GM21390 (cell line): ENCODE data around the gene CNTNAP3.
"Not testable (repeated sequence)": the region's sequence is repeated elsewhere in the genome, so short reads cannot be mapped to it uniquely, and the experiment has no call there.

ENCODE experiments used
- ATAC-seq: cut with Tn5 transposase; IDR thresholded peaks from one replicate; pipeline ENCODE4 v1.9.1; 2021; ENCODE audit not compliant: unreplicated experiment

CNTNAP3 gene

DNA sequence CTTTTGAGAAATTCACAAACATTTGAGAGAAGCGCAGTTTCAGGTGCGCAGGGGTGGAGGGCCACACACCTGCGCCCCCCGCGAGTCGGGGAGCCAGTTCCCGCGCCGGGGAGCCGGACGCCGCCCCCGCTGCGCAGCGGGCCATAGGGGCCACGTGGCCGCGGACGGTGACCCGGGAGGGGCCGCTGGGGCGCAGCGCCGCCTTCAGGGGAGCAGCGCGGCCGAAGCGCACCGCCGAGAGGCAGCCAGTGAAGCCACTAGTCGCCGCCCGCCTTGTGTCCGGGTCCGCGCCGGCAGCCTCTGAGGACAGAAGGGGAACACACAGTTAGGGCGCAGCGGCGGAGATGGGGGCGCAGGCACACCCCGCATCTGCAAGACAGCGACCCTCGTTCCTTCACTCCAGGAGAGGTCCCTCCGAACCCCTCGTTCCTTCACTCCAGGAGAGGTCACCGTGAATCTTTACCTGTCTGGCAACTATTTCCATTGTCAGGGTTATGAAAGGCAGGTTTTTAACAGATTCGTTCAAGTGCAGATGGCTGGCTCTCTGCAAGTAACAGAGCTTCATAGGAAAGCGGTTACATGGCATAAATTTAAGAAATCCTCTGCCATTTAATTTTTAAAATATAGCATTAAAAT lies 209.2 kb downstream of the CNTNAP3 start:
- not testable (repeated sequence) for ATAC-seq

GRCh38 chr9:39073537-39073936 lies 214.4 kb downstream of the CNTNAP3 start:
- not testable (repeated sequence) for ATAC-seq

DNA sequence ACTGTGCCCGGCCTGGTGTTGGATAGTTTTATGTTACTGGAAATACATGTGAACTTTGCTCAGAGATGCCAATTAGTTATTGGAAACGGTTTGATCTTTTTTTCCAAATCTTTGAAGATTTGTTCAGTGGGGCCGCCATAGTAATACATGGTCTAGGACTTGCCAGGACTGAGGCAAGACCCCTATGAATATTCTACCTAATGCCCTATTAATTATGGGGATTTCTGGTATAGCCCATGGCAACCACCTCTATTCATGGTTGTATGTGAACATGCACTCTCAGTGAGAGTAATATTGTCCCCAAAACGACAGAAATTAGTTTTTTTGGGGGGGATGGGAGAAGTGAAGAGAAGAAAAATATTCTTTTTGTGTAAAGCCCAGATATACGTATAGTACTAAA lies 220.3 kb downstream of the CNTNAP3 start:
- ATAC-seq = not testable (repeated sequence)

DNA sequence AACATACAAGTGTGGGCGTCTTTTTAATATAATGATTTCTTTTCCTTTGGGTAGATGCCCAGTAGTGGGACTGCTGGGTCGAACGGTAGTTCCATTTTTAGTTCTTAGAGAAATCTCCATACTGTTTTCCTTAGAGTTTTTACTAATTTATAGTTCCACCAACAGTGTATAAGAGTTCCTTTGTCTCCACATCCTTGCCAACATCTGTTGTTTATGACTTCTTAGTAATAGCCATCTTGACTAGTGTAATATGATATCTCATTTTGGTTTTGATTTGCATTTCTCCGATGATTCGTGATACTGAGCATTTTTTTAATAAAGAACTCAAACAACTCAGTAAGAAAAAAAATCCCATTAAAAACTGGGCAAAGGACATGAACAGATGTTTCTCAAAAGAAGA lies 225.0 kb downstream of the CNTNAP3 start:
- not testable (repeated sequence) for ATAC-seq

GRCh38 chr9:39054453-39054852 lies 233.5 kb downstream of the CNTNAP3 start:
- not testable (repeated sequence) for ATAC-seq

DNA sequence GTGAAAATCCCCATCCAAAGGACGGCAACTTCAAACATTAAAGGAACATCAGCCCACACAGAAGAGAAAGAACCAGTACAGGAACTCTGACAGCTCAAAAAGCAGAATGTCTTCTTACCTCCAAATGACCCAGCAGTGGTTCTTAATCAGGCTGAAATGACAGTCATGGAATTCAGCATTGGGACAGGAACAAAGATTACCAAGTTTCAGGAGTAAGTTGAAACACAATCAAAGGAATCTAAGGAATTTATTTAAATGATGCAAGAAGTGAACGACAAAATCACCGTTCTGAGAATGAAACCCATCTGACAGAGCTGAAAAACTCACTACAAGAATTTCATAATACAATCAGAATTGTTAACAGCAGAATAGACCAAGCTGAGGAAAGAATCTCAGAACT lies 241.1 kb downstream of the CNTNAP3 start:
- not testable (repeated sequence) for ATAC-seq

DNA sequence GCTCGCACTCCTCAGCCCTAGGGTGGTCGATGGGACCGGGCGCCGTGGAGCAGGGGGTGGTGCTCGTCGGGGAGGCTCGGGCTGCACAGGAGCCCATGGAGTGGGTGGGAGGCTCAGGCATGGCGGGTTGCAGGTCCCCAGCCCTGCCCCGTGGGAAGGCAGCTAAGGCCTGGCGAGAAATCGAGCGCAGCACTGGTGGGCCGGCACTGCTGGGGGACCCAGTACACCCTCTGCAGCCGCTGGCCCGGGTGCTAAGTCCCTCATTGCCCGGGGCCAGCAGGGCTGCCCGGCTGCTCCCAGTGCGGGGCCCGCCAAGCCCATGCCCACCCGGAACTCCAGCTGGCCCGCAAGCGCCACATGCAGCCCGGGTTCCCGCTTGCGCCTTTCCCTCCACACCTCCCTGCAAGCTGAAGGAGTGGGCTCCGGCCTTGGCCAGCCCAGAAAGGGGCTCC lies 245.6 kb downstream of the CNTNAP3 start:
- ATAC-seq = not testable (repeated sequence)

DNA sequence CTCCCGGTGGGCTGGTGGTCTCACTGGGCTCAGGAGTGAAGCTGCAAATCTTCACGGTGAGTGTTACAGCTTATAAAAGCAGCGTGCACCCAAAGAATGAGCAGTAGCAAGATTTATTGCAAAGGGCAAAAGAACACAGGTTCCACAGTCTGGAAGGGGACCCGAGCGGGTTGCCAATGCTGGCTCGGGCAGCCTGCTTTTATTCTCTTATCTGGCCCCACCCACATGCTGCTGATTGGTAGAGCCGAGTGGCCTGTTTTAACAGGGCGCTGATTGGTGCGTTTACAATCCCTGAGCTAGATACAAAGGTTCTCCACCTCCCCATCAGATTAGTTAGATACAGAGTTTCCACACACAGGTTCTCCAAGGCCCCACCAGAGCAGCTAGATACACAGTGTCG lies 246.2 kb downstream of the CNTNAP3 start:
- ATAC-seq = not testable (repeated sequence)

- ATAC-seq = not testable (repeated sequence)
Measured at GRCh38 chr9:39039148-39039547, 248.8 kb downstream of the CNTNAP3 start.

DNA sequence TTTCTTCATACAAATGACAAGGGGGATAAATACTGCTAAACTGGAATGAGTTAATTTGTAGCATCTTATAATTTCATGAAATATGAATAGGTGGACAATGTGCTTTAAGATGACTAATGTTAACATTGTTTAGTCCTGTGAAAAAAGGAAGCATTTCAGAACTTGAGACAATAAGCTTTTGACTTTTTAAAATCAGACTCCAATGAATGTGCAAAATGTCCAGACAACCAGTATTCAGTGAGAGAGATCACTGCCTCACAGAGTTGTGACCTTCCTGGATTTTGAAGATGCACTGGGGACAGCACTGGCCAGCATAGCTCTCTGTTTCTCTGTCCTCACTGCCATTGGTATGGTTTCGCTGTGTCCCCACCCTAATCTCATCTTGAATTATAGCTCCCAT lies 249.7 kb downstream of the CNTNAP3 start:
- ATAC-seq = not testable (repeated sequence)

GRCh38 chr9:39033849-39034248 lies 254.1 kb downstream of the CNTNAP3 start:
- ATAC-seq = not testable (repeated sequence)

- not testable (repeated sequence) for ATAC-seq
Measured at GRCh38 chr9:39030204-39031019, 257.6 kb downstream of the CNTNAP3 start.

DNA sequence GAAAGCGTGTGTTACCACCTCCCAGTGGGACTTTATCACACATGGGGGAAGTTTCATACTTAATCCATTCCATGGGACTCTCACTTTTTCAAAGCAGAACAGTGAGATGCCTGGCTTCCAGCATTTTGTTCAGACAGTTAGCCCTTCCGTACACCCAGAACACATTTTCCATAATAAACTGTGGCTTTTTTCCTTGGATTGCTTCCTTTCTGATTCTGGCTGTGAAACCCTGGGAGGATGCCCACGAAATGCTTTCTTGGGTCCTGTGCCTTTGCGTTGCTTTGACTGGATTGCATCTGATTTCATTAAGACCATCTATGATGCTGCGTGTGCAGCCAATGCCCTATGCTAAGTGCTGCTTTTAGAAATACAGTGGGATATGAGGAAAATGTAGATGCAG lies 259.1 kb downstream of the CNTNAP3 start:
- not testable (repeated sequence) for ATAC-seq

DNA sequence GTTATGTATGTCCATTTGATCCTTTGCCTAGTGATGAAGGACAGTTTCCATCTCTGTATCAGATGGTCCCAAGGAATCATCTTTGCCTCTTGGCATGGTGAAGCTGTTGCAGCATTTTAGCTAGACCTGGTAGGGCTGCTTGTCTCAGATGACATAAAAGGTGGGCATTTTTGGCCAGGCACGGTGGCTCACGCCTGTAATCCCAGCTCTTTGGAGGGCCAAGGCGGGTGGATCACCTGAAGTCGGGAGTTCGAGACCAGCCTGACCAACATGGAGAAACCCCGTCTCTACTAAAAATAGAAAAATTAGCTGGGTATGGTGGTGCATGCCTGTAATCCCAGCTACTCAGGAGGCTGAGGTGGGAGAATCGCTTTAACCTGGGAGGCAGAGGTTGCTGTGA lies 259.8 kb downstream of the CNTNAP3 start:
- ATAC-seq = not testable (repeated sequence)

- ATAC-seq = not testable (repeated sequence)
Measured at GRCh38 chr9:39025911-39026588, 261.9 kb downstream of the CNTNAP3 start.
